HG03103 (cell line): ENCODE results near the gene SKIL.

Experiments used
- ATAC-seq: cut with Tn5 transposase; IDR thresholded peaks from one replicate; pipeline ENCODE4 v1.9.1; 2021; ENCODE audit warnings: low read depth; ENCODE audit not compliant: unreplicated experiment

Gene SKIL

DNA sequence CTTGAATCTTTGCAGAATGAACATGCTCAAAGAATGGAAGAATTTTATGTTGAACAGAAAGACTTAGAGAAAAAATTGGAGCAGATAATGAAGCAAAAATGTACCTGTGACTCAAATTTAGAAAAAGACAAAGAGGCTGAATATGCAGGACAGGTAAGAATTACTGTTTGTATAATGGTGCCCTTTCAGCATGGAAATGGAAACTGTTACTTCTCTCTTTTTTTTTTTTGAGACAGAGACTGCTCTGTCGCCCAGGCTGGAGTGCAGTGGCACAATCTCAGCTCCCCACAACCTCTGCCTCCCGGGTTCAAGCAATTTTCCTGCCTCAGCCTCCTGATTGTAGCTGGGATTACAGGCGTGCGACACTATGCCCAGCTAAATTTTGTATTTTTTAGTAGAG is 33.6 kb downstream of the SKIL start:
- ATAC-seq, result no peak

- no peak for ATAC-seq
Measured at GRCh38 chr3:170397685-170398084, 40.2 kb downstream of the SKIL start.

GRCh38 chr3:170405101-170405500 is 47.6 kb downstream of the SKIL start:
- ATAC-seq, result no peak

DNA sequence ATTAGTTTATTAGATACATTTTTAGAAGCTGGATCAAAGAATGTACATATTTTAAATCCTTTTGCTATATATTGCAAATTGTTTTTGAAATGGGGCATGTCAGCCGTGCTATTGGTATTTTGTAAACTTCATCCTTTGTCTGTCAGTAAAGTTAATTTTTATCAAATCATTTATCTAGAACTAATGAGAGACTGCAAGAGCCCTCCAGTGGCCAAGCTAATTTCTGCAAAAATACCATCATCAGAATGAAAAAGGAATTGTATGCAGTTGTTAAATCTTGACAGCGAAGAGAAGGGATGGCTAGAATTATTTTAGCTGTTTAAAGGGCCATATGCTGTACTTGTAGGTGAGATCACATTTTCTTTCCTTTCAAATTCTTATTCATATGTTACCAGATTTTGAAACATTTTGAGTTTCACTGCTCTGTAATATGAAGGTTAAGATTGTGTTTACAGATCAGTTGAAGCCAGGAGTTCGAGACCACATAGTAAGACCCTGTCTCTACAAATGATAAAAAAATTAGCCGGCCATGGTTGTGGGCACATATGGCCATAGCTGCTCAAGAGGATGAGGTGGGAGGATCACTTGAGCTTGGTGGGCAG is 53.0 kb downstream of the SKIL start:
- no peak for ATAC-seq

- ATAC-seq, result no peak
Measured at GRCh38 chr3:170413291-170413690, 55.8 kb downstream of the SKIL start.

DNA sequence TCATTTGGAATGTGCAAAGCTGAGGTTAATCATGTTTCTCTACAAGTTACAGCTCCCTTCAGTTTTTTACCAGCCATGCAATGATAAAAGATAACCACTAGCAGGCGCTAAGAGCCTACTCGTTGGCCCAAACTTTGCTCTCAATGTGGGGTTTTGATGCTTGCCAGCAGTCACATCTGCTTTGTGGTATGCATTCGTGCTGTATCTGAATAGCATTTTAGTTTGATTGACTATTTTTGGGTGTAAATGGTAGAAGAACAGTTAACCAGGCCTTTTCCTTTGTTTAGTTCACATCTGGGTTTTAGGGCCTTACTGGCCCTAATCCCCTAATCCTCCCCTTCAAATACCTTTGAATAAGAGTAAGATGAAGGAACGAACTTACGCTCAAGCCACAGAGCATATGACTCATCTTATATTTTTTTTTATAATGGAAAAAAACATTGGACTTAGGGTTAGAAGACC is 56.7 kb downstream of the SKIL start:
- ATAC-seq, result peak; percentile 75

- ATAC-seq, result no peak
Measured at GRCh38 chr3:170417090-170417489, 59.6 kb downstream of the SKIL start.

DNA sequence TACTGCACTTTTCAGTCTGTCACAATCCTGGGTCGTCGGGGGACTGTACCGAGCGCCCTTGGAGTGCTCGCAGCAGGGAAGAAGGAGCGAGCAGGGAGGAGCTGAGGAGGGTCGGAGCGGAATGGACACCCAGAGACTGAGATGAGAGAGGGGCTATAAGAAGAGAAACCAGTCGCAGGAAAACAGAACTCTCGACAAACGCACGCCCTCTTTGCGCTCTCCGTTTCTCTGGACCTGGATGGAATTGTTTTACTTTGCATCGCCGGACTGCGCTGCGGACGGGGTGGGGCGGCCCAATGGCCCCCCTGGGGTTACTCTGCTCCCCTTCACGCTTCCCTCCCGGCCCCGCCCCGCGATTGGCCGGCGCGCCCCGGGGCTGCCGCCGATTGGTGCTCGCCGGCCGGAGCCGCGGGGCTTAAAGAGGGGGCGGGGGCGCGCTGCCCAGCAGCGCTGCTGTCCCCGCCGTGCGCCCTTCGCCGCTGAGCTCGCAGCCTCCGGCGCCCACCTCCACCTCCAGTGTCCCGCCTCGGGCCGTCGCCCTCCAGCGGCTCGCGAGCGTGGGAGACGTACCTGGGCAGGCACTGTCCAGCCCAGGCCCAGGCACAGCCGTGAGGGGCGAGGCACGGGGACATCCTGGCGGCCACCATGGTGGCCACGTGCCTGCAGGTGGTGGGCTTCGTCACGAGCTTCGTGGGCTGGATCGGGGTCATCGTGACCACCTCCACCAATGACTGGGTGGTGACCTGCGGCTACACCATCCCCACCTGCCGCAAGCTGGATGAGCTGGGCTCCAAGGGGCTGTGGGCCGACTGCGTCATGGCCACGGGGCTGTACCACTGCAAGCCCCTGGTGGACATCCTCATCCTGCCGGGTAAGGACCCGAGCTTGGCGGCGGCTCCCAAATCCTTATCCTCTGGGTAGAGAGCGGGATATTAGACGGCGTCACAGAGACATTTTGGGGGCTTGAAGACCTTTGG is 61.2 kb downstream of the SKIL start, which contains the start of gene CLDN11:
TSS of gene CLDN11 (plus strand) at position 447 of the 977 bp plus-strand sequence. CDS start at position 646, 199 bp downstream.
- ATAC-seq, result no peak

- no peak for ATAC-seq
Measured at GRCh38 chr3:170419557-170420087, 62.1 kb downstream of the SKIL start.

DNA sequence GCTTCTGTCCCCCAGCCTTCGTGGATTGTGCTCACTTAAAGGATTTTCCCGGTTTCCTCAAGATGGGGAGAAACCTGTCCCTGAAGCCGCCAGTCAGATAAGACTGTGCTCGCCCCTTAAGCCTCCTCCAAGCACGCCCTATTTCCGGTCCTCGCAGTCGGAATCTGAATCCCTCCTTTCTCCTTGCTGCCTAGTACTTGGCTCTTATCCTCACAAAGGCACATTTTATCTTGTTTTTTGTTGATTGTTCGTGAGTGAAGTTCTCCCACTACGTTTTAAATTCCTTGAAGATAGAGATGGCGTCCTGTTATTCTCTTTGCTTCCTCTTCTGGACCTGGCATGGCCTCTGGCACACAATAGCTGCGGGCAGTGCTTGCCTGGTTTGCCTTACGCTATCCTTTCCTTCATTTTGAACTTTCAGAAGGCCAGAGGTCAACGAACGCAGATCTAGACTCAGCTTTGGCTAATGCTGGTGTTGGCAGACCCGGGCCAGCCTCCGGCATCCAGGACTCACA is 62.8 kb downstream of the SKIL start:
- ATAC-seq, result no peak

DNA sequence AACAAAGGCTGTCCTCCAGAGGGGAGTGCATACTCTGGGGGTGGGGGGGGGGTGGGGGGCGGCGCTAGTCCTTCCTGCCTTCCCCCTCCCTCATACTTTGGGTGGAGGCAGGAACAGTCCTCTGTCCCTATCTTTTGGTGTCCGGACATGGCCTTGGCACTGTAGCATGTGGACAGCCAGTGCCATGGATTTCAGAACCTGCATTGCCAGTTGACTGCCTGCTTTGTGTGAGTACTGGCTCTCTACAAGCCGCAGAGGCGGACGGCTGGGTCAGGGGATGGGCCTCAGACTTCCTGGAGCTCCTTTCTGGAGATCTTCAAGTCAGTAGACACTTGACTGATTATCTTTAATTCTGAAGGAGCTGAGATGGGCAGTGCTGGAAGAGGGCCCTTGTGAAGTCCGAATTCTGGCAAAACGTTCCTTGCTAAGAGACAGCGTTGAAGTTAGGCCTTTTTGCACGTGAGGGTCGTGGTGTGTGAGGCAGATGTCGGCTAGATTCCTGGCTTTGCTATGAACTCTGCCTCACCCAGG is 63.7 kb downstream of the SKIL start:
- ATAC-seq, result no peak

DNA sequence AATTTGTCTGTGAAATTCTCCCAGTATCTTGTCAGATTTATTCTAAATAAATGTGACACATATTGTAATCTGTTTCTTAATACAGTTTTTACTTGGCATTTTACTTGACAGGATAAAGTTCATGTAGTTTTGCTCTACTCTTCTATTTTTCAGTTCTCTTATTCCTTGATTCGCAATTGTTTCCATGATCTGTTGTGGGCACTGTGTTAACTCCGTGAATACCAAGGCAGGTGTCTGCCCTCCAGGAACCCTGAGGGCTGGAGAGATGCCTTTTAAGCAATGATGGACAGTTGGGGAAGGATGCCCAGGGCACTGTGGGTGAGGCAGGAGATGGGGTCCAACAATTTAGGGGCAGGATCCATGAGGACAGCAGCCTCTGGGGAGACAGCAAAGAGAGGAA is 64.2 kb downstream of the SKIL start:
- no peak for ATAC-seq

- no peak for ATAC-seq
Measured at GRCh38 chr3:170423001-170423615, 65.6 kb downstream of the SKIL start.

- ATAC-seq, result no peak
Measured at GRCh38 chr3:170424879-170425278, 67.4 kb downstream of the SKIL start.

DNA sequence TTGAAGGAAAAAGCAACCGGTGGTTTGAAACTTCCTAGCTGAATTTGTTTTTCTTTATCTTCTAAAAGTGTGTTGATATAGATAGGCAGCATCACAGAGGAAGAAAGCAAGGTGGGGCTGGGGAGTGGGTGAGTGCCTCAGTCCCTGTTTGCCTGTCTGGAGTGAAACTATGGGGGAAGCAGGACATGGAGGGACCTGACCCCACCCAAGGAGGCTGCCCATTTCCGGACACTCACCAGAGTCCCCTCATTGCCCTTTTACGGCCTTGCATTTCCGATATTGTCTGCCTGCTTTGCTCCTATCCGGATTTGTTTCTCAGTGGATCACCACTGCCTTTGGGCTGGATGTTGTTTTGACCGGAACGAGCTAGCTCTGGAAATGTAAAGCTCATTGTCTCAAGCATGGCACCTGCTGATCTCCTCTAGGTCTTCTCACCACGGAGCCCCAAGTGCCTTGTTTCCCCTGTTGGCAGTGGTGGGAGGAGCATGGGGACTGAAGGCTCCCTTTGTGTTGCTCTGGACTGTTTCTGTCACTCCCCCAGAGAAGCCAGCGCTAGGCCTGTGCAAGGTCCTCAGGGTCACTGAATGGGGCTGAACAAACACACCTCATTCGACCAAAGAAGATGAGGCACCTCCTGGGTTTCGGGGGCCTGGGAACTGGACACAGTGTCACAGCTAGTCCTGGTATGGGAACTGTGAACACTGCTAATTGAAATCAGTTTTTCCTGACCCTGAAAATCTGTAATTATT is 68.2 kb downstream of the SKIL start:
- ATAC-seq, result no peak

GRCh38 chr3:170426240-170426797 is 68.8 kb downstream of the SKIL start:
- ATAC-seq, result no peak

DNA sequence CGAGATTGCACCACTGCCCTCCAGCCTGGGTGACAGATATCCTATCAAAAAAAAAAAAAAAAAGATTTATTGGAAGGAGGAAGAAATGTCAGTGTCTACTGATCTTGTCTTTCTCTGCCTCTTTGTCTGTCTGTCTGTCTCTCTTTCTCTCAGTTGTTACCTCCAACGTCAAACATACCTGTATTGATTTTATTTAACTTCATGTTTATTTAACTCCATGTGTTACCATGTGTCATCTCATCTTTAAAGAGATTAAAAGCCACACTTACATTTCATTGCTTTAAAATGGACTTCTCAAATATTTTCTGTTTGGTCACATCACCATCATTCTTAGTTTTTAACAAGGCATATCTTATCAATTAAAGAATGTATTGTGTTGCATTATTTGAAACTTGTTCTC is 70.6 kb downstream of the SKIL start:
- ATAC-seq, result no peak

- no peak for ATAC-seq
Measured at GRCh38 chr3:170429050-170429449, 71.5 kb downstream of the SKIL start.

DNA sequence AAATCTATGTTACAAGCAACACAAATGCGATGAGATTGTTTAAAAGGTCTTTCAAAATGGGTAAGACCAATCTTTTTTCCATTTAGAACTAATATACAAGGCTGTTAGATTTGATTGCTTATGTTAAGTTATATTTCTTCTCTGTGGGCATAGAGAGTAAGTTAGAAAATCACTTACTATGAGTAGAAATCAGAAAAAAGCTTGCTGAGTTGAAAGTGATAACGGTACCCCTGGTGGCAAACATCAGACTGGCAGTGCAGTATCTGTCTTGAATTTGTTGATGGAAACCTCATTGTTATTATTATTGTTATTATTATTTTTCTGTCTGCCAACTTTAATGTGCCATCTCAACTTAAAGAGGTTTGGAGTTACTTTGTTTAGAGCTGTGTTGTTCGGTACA is 73.5 kb downstream of the SKIL start:
- ATAC-seq, result no peak

GRCh38 chr3:170432416-170432815 is 74.9 kb downstream of the SKIL start:
- no peak for ATAC-seq
